GM12878 (cell line): ENCODE measurements around the gene NTRK1. TPM values are rescaled to one million over a fixed set of nuclear protein-coding genes. Genes with fewer than 3 reads are reported as not detected.

ENCODE experiments used
- ATAC-seq: fragments of 200-7000 bp; cut with Tn5 transposase; 3 replicates; pipeline ENCODE4 v1.9.1; 2020; ENCODE audit warnings: mild to moderate bottlenecking, moderate library complexity
- BruUV-seq: library from RNA; stranded (reverse); fragments of 400-500 nt; replicated peaks from 2 replicates; lab custom pipeline; 2021; lab: Mats Ljungman, UMichigan
- CTCF ChIA-PET: fragments of 300-600 bp; sonication (Branson Sonifier 250); formaldehyde crosslinking; extraction: SDS; loops from one replicate; lab custom pipeline; 2021; ENCODE audit warnings: inconsistent platforms; lab: Yijun Ruan, JAX
- POLR2A ChIA-PET: fragments of 350-600 bp; formaldehyde crosslinking; extraction: SDS; loops from one replicate; lab custom pipeline; 2021; ENCODE audit warnings: inconsistent platforms; lab: Charles Lee
- RAD21 ChIA-PET: fragments of 300-600 bp; sonication (Branson Sonifier 250); formaldehyde crosslinking; loops from one replicate; lab custom pipeline; 2023; ENCODE audit warnings: antibody characterized with exemption; ENCODE audit not compliant: unreplicated experiment; lab: Charles Lee
- SMC1A ChIA-PET: fragments of 300-600 bp; sonication (Branson Sonifier 250); formaldehyde crosslinking; loops from one replicate; lab custom pipeline; 2023; ENCODE audit not compliant: unreplicated experiment, uncharacterized antibody; lab: Charles Lee
- DNase-seq: peaks from one replicate; pipeline ENCODE4 v3.0.0-alpha.2; 2011; ENCODE audit warnings: low read depth, low spot score
- FAIRE-seq: peaks from 3 replicates; lab custom pipeline; 2011; peaks lifted over from hg19 to GRCh38; lab: Jason Lieb, UNC
- H2AFZ ChIP-seq: 2 replicates; pipeline ENCODE4 v1.6.0; 2011; ENCODE audit warnings: low read depth, low read length, control low read depth; ENCODE audit not compliant: control insufficient read depth
- H3K27ac ChIP-seq: 2 replicates; pipeline ENCODE4 v1.5.1; 2011; ENCODE audit warnings: control low read depth; ENCODE audit not compliant: control insufficient read depth, insufficient read depth
- H3K27me3 ChIP-seq, 2 experiments: replicated peaks in 1 of 2; 2 replicates each; pipeline versions ENCODE4 v1.6.0 to v1.6.1; 2011; ENCODE audit warnings: low read length in 1 of 2; ENCODE audit not compliant: control insufficient read depth in 2 of 2, insufficient read depth in 2 of 2
- H3K36me3 ChIP-seq, 2 experiments: 2 replicates each; pipeline ENCODE4 v1.5.1; 2011; ENCODE audit warnings: low read length in 1 of 2; ENCODE audit not compliant: control insufficient read depth in 2 of 2, insufficient read depth in 2 of 2
- H3K4me1 ChIP-seq: 2 replicates; pipeline ENCODE4 v1.6.1; 2011; ENCODE audit warnings: mild to moderate bottlenecking, low read length, moderate library complexity, mixed read lengths; ENCODE audit not compliant: control insufficient read depth, insufficient read depth
- H3K4me2 ChIP-seq: 2 replicates; pipeline ENCODE4 v1.6.0; 2011; ENCODE audit warnings: control low read depth; ENCODE audit not compliant: control insufficient read depth, insufficient read depth
- H3K4me3 ChIP-seq: fragments of 200-600 bp; sonication (generic); 2 replicates; pipeline ENCODE4 v1.5.1; 2016
- H3K79me2 ChIP-seq: 2 replicates; pipeline ENCODE4 v1.6.0; 2011; ENCODE audit warnings: low read length; ENCODE audit not compliant: control insufficient read depth, insufficient read depth
- H3K9ac ChIP-seq: 2 replicates; pipeline ENCODE4 v1.8.0; 2011; ENCODE audit warnings: low read length, control low read depth, mixed read lengths; ENCODE audit not compliant: control insufficient read depth, insufficient read depth
- H3K9me3 ChIP-seq: replicated peaks from 3 replicates; pipeline ENCODE4 v1.5.1; 2011; ENCODE audit warnings: mild to moderate bottlenecking, low read length; ENCODE audit not compliant: control insufficient read depth, insufficient read depth
- H4K20me1 ChIP-seq: 2 replicates; pipeline ENCODE4 v1.6.0; 2011; ENCODE audit not compliant: control insufficient read depth, insufficient read depth
- E2F4 ChIP-seq: IDR thresholded peaks from 2 replicates; pipeline ENCODE4 v1.6.1; 2012; ENCODE audit warnings: low read depth, low read length, improper control_type of control experiment
- HCFC1 ChIP-seq: fragments of 150-350 bp; IDR thresholded peaks from 2 replicates; pipeline ENCODE4 v1.6.1; 2014; ENCODE audit warnings: low read length
- HDAC6 ChIP-seq: fragments of 200-600 bp; sonication (generic); IDR thresholded peaks from one replicate; pipeline ENCODE4 v1.8.0; 2017; ENCODE audit warnings: antibody characterized with exemption; ENCODE audit not compliant: unreplicated experiment
- JUND ChIP-seq: IDR thresholded peaks from 2 replicates; pipeline ENCODE4 v1.6.1; 2012; ENCODE audit warnings: low read depth, mild to moderate bottlenecking, low read length, improper control_type of control experiment, moderate library complexity
- MYC ChIP-seq: IDR thresholded peaks from 2 replicates; pipeline ENCODE4 v1.6.1; 2011; ENCODE audit warnings: mild to moderate bottlenecking, low read length, moderate library complexity, inconsistent platforms; ENCODE audit not compliant: insufficient read depth, insufficient replicate concordance, insufficient read length, severe bottlenecking
- PAX5 ChIP-seq: IDR thresholded peaks from 2 replicates; pipeline ENCODE4 v1.6.1; 2011; ENCODE audit warnings: low read depth, low read length, borderline replicate concordance
- POU2F2 ChIP-seq: IDR thresholded peaks from 3 replicates; pipeline ENCODE4 v1.6.1; 2011; ENCODE audit warnings: low read depth, mild to moderate bottlenecking, low read length, borderline replicate concordance
- RELA ChIP-seq: fragments of 450-650 bp; IDR thresholded peaks from 2 replicates; pipeline ENCODE4 v1.8.0; 2014; ENCODE audit warnings: borderline replicate concordance; ENCODE audit not compliant: partially characterized antibody
- SUZ12 ChIP-seq: fragments of 200-600 bp; sonication (generic); IDR thresholded peaks from one replicate; pipeline ENCODE4 v1.6.1; 2018; ENCODE audit warnings: antibody characterized with exemption, mild to moderate bottlenecking; ENCODE audit not compliant: unreplicated experiment
- ZBTB4 ChIP-seq: fragments of 450-650 bp; formaldehyde crosslinking; IDR thresholded peaks from 2 replicates; pipeline ENCODE4 v1.4.0; 2022; ENCODE audit warnings: mild to moderate bottlenecking, moderate library complexity
- WGBS: methylation state at CpG from one replicate; pipeline ENCODE4 v1.1.6; 2016; ENCODE audit warnings: low lambda C conversion rate; ENCODE audit not compliant: insufficient replicate concordance, insufficient coverage; ENCODE audit errors: missing lambda C conversion rate; 5-methylcytosine and 5-hydroxymethylcytosine counted together
- in situ Hi-C: fragments of 300-500 bp; cut with MboI; formaldehyde crosslinking; loops from 9 replicates; pipeline ENCODE4 v1.14.3; 2018; ENCODE audit warnings: mixed read lengths
- intact Hi-C: fragments of 100-400 bp; cut with micrococcal nuclease; formaldehyde crosslinking; loops from one replicate; pipeline ENCODE4 v1.14.2; 2022; ENCODE audit not compliant: unreplicated experiment
- polyA plus RNA-seq, 11 experiments: library from polyadenylated mRNA; depleted of rRNA in 4 of 11; unstranded in 6 of 11; stranded (reverse) in 5 of 11; fragments of >200 nt; fragmentation: Nextera tagmentation in 4 of 11; fragmentation: Illumina TruSeq in 1 of 11; extraction: Ambion mirVana in 4 of 11; extraction: Trizol in 1 of 11; gene quantifications; 1 replicate in 1 of 11; 2 replicates in 10 of 11; pipeline versions ENCODE4 v1.2.1 to v1.2.3, GENCODE V29; 2011 to 2016; ENCODE audit warnings: inconsistent platforms in 2 of 11, missing spikeins in 2 of 11, low read depth in 1 of 11
- total RNA-seq, 4 experiments: library from RNA; depleted of rRNA in 3 of 4; stranded (reverse); fragments of >200 nt in 3 of 4; fragmentation: Illumina TruSeq in 1 of 4; extraction: Trizol in 1 of 4; gene quantifications; 2 replicates each; pipeline versions ENCODE4 v1.2.1 to v1.2.3, GENCODE V29; 2013 to 2021

Gene NTRK1
- total and polyA plus RNA-seq, 10 of the 15 experiments (the other 5 are each of a cell fraction or from before 2014, with no cell fraction given): 0.10 to 0.56 (median 0.40) TPM; not detected in 7

- no peak for TF ChIP-seq HDAC6
Observed at GRCh38 chr1:156912310-156912709, 51.6 kb downstream of the NTRK1 start (continued).

GRCh38 chr1:156912861-156913808, 52.5 kb downstream of the NTRK1 start:
- peak; percentile 30; the same call in 2 of the 3 replicates for ATAC-seq
- Histone ChIP-seq H3K9me3 (no peaks in the 10 kb centered on the region), H4K20me1 (no peaks in the 10 kb centered on the region), H3K27ac (no peak overlapping the region), H3K79me2 (no peaks in the 10 kb centered on the region), H3K9ac (no peak overlapping the region), H3K36me3 (no peaks in the 10 kb centered on the region), H3K27me3 (peaks cover 0 to 2% of the 10 kb centered on the region in 2 experiments; a peak in 1 of 4 replicates), H2AFZ (no peak overlapping the region), H3K4me2 (no peak overlapping the region), H3K4me1 (no peaks in the 10 kb centered on the region), H3K4me3 (no peak overlapping the region)
- ChIA-PET RAD21 (interaction anchor here (1.4 to 5.6 kb wide), 2 partner anchors 15 to 161 kb away, joined by 3 to 33 read pairs; no protein-coding TSS in a partner anchor), SMC1A (interaction anchor here (0.6 to 1.4 kb wide), 3 partner anchors 161 to 328 kb away, joined by 3 to 4 read pairs (median 4); no protein-coding TSS in a partner anchor), CTCF (interaction anchor here (0.5 to 4.7 kb wide), 6 partner anchors 8 to 224 kb away, joined by 3 to 47 read pairs (median 3); no protein-coding TSS in a partner anchor), POLR2A (no interaction called here)
- no TSS peak for BruUV-seq
- no peak for TF ChIP-seq SUZ12
- no peak for TF ChIP-seq POU2F2
- no peak for TF ChIP-seq JUND
- TF ChIP-seq MYC: no peak
- TF ChIP-seq RELA: no peak
- TF ChIP-seq PAX5: no peak
- no peak for TF ChIP-seq E2F4
- TF ChIP-seq ZBTB4 (CRISPR knock-in tag): no peak
- TF ChIP-seq HCFC1: no peak
- no peak for DNase-seq
- intact Hi-C loops (loop anchor here (5.0 to 10.0 kb wide), 3 partner anchors 44 to 242 kb away; no protein-coding TSS in a partner anchor), in situ Hi-C loops (no loop called here)
- WGBS: 55% methylated on average over 24 of the region's 24 CpGs
- FAIRE-seq: no peak
